GM12864 (cell line): ENCODE measurements around the gene PRC1.

ENCODE experiments used
- DNase-seq: peaks from one replicate; pipeline ENCODE4 v3.0.0-alpha.2; 2011; ENCODE audit warnings: low read depth
- H3K4me3 ChIP-seq: 2 replicates; pipeline ENCODE4 v1.5.1; 2011; ENCODE audit warnings: mild to moderate bottlenecking, low read depth, low read length, control low read depth
- TF ChIP-seq, protein P1 (sequence below): IDR thresholded peaks from 2 replicates; pipeline ENCODE4 v1.5.1; 2011; ENCODE audit warnings: low read depth, mild to moderate bottlenecking, moderate library complexity, low read length, control low read depth, inconsistent platforms; ENCODE audit errors: missing control alignments

PRC1 gene

DNA sequence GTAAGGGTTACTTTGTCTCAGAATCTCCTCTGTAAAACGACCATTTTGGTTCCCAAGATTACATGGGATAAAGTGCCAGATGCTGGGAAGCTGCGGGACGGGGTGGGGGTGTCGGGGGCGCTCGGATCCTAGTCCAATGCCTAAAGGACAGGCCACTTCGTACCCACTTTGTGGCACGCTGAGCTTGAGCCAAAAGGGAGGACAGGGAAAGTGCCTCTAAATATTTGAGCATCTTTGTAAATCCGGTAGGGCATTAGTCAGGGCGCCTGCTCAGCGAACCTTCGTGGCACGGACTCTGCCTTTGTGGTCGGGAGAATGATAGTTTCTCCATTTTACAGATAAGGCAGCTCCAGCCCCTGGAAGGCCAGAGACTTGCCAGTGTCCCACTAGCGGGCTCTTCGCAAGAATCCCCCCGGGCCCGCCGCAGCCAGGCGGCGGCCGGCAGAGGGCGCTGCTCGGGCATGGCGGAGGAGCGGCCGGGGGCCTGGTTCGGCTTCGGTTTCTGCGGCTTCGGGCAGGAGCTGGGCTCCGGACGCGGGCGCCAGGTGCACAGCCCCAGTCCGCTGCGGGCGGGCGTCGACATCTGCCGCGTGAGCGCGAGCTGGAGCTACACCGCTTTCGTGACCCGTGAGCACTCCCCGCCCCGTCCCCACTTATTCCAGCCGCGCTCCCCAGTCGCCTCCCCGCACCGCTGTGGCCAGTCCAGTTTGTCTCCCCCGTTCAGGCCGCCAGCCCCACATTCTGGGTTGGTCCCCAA, 37.9 kb downstream of the PRC1 start:
- H3K4me3 ChIP-seq = peak overlapping the region; percentile 96
- TF ChIP-seq, protein P1, sequence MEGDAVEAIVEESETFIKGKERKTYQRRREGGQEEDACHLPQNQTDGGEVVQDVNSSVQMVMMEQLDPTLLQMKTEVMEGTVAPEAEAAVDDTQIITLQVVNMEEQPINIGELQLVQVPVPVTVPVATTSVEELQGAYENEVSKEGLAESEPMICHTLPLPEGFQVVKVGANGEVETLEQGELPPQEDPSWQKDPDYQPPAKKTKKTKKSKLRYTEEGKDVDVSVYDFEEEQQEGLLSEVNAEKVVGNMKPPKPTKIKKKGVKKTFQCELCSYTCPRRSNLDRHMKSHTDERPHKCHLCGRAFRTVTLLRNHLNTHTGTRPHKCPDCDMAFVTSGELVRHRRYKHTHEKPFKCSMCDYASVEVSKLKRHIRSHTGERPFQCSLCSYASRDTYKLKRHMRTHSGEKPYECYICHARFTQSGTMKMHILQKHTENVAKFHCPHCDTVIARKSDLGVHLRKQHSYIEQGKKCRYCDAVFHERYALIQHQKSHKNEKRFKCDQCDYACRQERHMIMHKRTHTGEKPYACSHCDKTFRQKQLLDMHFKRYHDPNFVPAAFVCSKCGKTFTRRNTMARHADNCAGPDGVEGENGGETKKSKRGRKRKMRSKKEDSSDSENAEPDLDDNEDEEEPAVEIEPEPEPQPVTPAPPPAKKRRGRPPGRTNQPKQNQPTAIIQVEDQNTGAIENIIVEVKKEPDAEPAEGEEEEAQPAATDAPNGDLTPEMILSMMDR = peak; percentile 93
- DNase-seq = no peak

DNA sequence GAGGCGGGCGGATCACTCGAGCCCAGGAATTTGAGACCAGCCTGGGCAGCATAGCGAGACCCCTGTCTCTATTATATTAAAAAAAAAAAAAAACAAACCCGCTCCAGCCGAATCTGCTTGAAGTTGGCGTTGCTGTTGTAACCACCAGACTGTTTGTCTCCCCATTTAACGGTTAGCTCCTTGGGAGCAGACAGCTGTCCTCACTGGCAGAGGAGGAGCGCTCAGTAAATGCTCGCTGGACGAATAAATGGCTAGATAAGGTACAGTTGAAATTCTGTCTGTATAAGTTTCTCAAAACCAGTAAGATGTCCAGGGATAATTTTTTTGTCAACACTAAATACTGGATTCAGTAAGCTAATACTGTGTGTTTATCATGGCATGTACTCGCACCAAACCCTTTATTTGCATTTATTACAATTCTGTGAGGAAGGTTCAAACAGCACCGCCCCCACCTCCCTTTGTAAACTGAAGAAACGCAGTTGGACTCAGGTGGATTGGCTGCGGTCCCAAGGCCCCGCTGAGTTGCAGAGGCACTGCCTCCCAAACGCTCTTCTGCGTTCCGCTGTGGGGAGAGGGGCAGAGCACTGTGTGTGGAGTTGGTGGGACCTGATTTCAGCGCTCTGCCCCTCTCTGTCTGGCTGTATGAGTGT, 38.6 kb downstream of the PRC1 start:
- peak overlapping the region; percentile 96 for H3K4me3 ChIP-seq
- no peak for DNase-seq
- TF ChIP-seq, protein P1 = no peak

DNA sequence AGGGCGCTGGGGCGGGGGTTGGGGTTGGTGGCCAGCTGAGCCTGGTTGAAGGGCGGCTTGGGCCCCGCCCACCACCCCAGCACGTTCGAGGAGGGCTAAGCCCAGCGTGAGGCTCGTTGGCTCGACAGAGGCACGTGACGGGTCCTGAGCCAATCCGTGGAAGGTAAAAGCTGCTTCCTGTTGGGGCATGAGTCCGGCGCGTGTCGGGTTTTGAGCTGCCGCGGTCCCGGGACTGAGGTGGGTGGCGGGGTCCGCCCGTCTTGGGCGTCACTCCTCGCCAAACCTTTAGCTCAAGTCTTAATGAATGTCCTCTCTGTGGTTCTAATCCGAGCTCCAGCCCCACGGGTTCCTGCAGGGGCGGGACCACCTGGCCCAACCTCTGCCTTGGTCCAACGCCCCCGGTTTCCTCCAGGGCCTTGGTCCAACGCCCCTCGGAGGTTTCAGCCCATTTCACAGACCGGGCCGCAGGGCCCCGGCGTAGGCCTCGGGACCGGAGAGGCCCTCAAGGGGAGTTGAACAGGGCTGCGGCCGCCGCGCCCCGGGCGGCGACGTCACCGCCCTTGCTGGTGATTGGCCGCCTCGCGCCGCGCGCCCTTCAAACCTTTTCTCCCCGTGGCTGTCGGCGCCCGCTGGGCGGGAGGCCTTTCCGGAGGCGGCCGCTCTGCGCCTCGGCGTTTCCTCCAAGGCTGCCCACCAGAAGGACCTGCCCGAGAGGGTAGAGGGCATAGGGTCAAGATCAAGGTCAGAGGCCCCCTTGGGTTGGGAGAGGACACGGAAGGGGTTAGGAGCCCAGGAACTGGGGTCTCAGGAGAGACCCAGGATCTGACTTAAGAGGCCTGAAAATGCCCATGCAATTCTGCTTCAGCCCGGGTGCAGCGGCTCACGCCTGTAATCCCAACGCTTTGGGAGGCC, 39.4 kb downstream of the PRC1 start, which contains the start of gene RCCD1:
Gene RCCD1, plus strand, starts transcription at position 173 of the 912 bp plus-strand sequence. CDS start 1,851 bp downstream, outside the sequence.
- peak; percentile 89 for DNase-seq
- TF ChIP-seq, protein P1 = no peak
- H3K4me3 ChIP-seq = peak within 1 kb of the TSS; percentile 96

DNA sequence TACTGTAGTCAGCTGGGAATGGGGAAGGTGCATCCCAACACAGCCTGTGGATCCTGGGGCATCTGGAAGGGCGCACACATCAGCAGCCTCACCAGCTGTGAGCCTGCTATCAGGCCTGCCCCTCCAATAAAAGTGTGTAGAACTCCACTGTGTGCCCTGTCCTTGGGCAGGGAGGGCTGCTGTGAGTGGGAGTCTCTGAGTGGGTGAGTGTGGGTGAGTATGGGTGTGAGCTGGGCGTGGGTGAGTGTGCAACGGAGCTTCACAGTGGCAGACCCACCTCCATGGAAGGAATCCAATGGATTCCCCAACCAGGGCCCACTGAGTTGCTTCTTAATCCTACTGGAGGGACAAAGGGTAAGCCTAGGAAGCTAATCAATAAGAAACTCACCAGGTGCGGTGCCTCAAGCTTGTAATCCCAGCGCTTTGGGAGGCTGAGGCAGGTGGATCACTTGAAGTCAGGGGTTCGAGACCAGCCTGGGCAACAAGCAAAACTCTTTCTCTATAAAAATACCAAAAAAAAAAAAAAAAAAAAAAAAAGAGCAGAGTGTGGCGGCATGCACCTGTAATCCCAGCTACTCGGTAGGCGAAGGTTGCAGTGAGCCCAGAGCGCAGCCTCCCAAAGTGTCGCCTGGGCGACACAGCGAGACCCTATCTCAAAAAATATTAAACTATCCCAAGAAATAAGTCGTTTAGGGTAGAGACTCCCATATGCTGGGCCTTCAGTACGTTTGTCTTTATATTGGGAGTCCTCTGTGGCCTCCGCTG, 40.2 kb downstream of the PRC1 start:
- H3K4me3 ChIP-seq = peak overlapping the region; percentile 96; the same call in 1 of the 2 replicates
- TF ChIP-seq, protein P1 = no peak
- no peak for DNase-seq

DNA sequence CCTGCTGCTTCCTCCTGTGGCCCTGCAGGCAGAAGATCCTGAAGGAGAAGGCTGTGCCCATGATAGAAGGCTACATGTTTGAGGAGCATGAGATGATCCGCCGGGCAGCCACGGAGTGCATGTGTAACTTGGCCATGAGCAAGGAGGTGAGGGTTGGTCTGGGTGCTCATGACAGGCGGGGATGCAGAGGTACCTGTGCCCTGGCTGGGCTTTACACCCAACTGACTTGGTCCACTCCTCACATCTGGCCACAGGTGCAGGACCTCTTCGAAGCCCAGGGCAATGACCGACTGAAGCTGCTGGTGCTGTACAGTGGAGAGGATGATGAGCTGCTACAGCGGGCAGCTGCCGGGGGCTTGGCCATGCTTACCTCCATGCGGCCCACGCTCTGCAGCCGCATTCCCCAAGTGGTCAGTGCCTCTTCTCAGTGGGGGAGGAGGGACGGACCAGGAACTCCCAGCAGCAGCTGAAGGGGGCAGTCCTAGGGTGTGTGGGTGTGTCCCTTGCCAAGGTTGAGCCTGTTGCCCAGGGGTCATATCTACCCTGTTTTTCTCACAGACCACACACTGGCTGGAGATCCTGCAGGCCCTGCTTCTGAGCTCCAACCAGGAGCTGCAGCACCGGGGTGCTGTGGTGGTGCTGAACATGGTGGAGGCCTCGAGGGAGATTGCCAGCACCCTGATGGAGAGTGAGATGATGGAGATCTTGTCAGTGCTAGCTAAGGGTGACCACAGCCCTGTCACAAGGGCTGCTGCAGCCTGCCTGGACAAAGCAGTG, 41.2 kb downstream of the PRC1 start:
- no peak overlapping the region for H3K4me3 ChIP-seq
- DNase-seq = no peak
- TF ChIP-seq, protein P1 = no peak
